Measurements from ENCODE around the gene HOXB7. TPM values are rescaled to one million over a fixed set of nuclear protein-coding genes. Genes with fewer than 3 reads are reported as not detected.
A peak's percentile ranks its signal among the peaks of the same experiment; 100 is the strongest.

Gene HOXB7
- total RNA-seq, 1 donor from 2014 or later, result 8.5 TPM

DNA sequence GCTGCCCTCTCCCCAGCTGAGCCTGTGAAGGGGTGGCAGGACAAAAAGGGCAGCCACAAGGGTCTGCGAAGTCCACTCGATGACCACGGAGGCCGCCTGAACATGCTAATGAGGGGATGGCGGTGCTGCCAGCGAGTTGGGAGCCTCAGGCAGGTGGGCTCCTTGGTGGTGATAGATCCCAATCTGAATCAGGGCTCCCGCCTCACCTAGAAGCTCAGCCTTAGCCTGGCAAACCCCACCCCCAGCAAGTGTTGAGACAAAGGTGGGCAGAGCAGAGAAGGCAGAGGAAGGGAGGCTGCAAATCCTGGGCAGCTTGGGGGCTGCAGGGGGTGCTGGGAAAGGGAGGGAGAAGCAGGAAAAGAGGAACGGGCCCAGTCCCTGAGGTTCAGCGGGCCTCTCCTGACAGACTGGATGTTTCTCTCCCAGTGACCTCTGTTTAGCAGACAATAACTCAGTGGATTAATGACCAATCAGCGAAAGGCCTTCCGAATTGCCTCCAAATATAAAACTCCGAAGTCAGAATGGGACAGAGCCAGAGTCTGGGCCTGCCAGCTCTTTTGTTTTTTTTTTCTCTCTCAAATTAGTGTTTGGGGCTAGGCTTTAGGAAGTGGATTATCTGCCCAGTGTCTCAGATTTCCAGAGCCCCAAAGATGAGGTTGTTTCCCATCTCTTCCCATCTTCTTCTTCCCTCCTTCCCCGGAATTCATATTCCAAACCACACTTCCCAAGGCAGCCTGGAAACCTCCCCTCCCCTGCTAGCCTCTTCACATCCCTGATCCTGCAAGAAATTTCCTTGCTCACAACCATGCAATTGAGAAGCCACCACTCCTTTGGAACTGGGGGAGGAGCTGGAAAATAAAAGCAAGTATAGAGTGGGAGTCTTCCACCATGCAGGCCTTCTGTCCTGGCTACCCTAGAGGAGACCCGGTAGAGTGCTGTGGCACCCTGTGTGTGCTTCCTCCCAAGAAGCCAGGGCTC lies 50.7 kb downstream of the HOXB7 start:
- Mint-ChIP-seq H3K4me1 (peaks cover 42% of the 10 kb centered on the region), H3K36me3 (ENCODE audit: low read depth) (peaks cover 2% of the 10 kb centered on the region), H3K9me3 (no peaks in the 10 kb centered on the region), H3K27me3 (ENCODE audit: low read depth) (peaks cover 87% of the 10 kb centered on the region), H3K4me3 (peak overlapping the region; percentile 18), H3K27ac (ENCODE audit: unreplicated experiment) (no peak overlapping the region)
- TF ChIP-seq, protein P1, sequence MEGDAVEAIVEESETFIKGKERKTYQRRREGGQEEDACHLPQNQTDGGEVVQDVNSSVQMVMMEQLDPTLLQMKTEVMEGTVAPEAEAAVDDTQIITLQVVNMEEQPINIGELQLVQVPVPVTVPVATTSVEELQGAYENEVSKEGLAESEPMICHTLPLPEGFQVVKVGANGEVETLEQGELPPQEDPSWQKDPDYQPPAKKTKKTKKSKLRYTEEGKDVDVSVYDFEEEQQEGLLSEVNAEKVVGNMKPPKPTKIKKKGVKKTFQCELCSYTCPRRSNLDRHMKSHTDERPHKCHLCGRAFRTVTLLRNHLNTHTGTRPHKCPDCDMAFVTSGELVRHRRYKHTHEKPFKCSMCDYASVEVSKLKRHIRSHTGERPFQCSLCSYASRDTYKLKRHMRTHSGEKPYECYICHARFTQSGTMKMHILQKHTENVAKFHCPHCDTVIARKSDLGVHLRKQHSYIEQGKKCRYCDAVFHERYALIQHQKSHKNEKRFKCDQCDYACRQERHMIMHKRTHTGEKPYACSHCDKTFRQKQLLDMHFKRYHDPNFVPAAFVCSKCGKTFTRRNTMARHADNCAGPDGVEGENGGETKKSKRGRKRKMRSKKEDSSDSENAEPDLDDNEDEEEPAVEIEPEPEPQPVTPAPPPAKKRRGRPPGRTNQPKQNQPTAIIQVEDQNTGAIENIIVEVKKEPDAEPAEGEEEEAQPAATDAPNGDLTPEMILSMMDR (conservative IDR thresholded peaks at IDR 0.05), result no peak
- no peak for DNase-seq (ENCODE audit: low read depth, low spot score)

DNA sequence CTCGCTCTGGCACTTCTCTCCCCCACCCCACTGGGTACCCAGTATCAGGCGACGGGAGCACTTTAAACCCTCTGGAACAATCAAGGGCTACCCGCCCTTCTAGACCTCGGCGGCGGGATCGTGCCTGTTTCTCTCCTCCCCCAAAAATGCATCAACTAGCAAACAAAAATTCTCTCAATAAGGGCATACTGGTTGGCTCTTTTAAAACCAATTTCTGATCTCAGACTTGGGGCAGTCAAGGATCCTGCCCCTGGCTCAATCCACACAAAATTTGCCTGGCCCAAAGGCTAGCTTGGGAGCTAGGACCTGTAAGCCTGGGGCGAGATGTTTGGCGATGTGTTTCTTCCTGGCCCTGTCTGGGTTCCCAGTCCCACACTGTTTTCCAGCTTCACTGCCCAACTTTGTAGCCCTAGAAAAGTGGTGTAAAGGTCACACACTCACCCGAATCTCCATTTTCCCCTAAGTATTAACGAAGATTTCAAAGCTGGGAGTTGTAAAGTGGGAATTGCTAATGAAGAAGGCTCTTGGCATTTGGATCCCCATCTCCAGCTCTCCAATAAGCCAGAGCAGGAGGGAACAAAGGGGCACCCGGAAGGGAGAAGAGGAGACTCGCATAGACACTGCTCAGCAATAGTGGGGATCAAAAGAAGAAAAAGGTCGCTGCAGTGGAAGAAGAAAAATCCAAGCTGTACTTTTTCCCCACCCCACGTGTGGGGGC lies 51.5 kb downstream of the HOXB7 start:
- Mint-ChIP-seq H3K36me3 (ENCODE audit: low read depth) (peaks cover 2% of the 10 kb centered on the region), H3K4me1 (peaks cover 45% of the 10 kb centered on the region), H3K27me3 (ENCODE audit: low read depth) (peaks cover 96% of the 10 kb centered on the region), H3K9me3 (no peaks in the 10 kb centered on the region), H3K27ac (ENCODE audit: unreplicated experiment) (no peak overlapping the region), H3K4me3 (peak overlapping the region; percentile 9)
- DNase-seq (ENCODE audit: low read depth, low spot score), result no peak
- TF ChIP-seq, protein P1 (conservative IDR thresholded peaks at IDR 0.05), result no peak

DNA sequence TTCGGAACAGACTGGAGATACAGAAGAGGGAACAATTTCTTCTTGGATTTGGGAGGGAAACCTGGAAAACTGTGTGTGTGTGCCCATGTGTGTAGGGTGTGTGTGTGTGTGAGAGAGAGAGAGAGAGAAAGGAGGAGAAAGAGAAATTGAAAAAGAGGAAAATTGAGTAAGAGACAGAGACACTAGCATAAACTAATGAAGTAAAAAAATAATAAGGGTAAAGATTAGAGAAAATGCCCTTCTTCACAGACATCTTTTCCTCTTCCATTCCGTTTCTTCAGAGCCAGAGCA lies 52.0 kb downstream of the HOXB7 start:
- H3K36me3 Mint-ChIP-seq (ENCODE audit: low read depth), result peaks cover 2% of the 10 kb centered on the region
- no peaks in the 10 kb centered on the region for H3K9me3 Mint-ChIP-seq
- DNase-seq (ENCODE audit: low read depth, low spot score), result no peak
- no peak overlapping the region for H3K27ac Mint-ChIP-seq (ENCODE audit: unreplicated experiment)
- H3K4me3 Mint-ChIP-seq, result peak overlapping the region; percentile 9
- peaks cover 47% of the 10 kb centered on the region for H3K4me1 Mint-ChIP-seq
- H3K27me3 Mint-ChIP-seq (ENCODE audit: low read depth), result peaks cover 99% of the 10 kb centered on the region
- TF ChIP-seq, protein P1 (conservative IDR thresholded peaks at IDR 0.05), result no peak

DNA sequence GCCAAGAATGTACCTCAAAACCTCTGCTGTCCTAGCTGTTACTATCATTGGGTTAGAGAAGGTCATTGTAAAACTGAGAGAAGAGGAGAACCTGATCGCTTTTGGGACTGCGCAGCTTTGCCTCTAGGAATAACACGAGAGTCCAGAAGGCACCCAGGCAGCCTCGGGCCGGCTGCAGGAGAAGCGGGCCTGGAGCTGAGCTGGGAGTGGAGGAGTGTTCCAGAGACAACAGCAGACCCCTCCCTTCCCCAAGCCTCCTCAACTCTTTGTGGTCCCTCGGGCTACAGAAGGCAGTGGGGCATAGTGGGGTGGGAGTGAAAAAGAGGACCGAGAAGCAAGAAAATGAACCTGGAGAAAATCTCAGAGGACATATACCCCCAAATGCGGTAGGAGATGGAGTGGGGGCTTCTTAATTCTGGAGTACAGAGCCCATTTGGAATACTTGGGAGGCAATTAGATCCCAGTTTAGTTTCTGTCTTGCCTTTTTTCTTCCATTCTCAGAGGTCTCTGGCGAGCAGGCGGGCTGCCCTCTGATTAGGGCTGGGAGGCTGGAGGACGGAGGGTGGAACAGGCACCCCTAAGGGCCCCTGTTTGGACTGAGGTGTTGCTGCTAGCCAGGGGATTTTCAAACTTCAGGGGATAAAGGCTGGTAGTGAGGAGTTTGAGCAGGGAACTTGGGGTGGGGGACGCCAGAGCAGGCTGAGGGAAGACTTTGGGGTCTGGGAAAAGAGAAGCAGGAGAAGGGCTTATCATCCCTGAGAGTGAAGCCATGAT lies 52.6 kb downstream of the HOXB7 start:
- Mint-ChIP-seq H3K27me3 (ENCODE audit: low read depth) (peaks cover 99% of the 10 kb centered on the region), H3K4me1 (peaks cover 47% of the 10 kb centered on the region), H3K27ac (ENCODE audit: unreplicated experiment) (no peak overlapping the region), H3K36me3 (ENCODE audit: low read depth) (peaks cover under 1% of the 10 kb centered on the region), H3K9me3 (no peaks in the 10 kb centered on the region), H3K4me3 (peak overlapping the region; percentile 9)
- TF ChIP-seq, protein P1 (conservative IDR thresholded peaks at IDR 0.05), result no peak
- no peak for DNase-seq (ENCODE audit: low read depth, low spot score)

Small RNA genes within 50 kb of the gene (microRNA-seq; reads per million reads assigned to microRNA genes)
- 45.0 reads per million, percentile 49 among the genes with 10 or more reads in this experiment for gene MIR196A1

Other genes starting within 250 kb of the HOXB7 start
- 0.49 TPM in 1 of 2 replicates, not detected in the other for gene SKAP1, start 180.8 kb downstream of the HOXB7 start, total RNA-seq
- gene HOXB1, start 80.0 kb downstream of the HOXB7 start, total RNA-seq, result 2.7 and 3.6 TPM in 2 replicates
- gene HOXB2, start 65.9 kb downstream of the HOXB7 start, total RNA-seq, result 60.0 and 60.9 TPM in 2 replicates
- 4.4 and 5.0 TPM in 2 replicates for gene HOXB4, start 32.7 kb downstream of the HOXB7 start, total RNA-seq
- 21.9 and 22.8 TPM in 2 replicates for gene HOXB3, start 20.8 kb downstream of the HOXB7 start, total RNA-seq
- 2.3 and 2.6 TPM in 2 replicates for gene HOXB5, start 17.2 kb downstream of the HOXB7 start, total RNA-seq
- 9.6 and 11.5 TPM in 2 replicates for gene HOXB6, start 6.0 kb downstream of the HOXB7 start, total RNA-seq
- gene HOXB8, start 4.3 kb upstream of the HOXB7 start, total RNA-seq, result 19.7 and 22.9 TPM in 2 replicates
- 84.1 and 89.8 TPM in 2 replicates for gene HOXB9, start 15.3 kb upstream of the HOXB7 start, total RNA-seq
- gene PRAC1, start 111.5 kb upstream of the HOXB7 start, total RNA-seq, result not detected in 2 replicates
- not detected in 2 replicates for gene PRAC2, start 112.2 kb upstream of the HOXB7 start, total RNA-seq
- not detected in 2 replicates for gene HOXB13, start 117.7 kb upstream of the HOXB7 start, total RNA-seq
- gene TTLL6, start 206.2 kb upstream of the HOXB7 start, total RNA-seq, result 0.65 and 0.68 TPM in 2 replicates
- gene CALCOCO2, start 220.0 kb upstream of the HOXB7 start, total RNA-seq, result 35.4 and 35.7 TPM in 2 replicates

All from neural crest cell (in vitro differentiated cells).